MCF 10A (cell line): ENCODE data around the gene ZNF710. TPM values are rescaled to one million over a fixed set of nuclear protein-coding genes. Genes with fewer than 3 reads are reported as not detected.
"Not testable (repeated sequence)": the region's sequence is repeated elsewhere in the genome, so short reads cannot be mapped to it uniquely, and the experiment has no call there.

Experiments used
- BruUV-seq: library from RNA; stranded (reverse); fragments of 400-500 nt; replicated peaks from 2 replicates; lab custom pipeline; 2021; lab: Mats Ljungman, UMichigan
- CTCF ChIA-PET: fragments of 300-600 bp; sonication (Branson Sonifier 250); formaldehyde crosslinking; extraction: SDS; loops from one replicate; lab custom pipeline; 2021; ENCODE audit warnings: antibody characterized with exemption, inconsistent platforms; lab: Yijun Ruan, JAX
- POLR2A ChIA-PET: fragments of 300-600, 350-650 bp; sonication (Branson Sonifier 250); formaldehyde crosslinking; extraction: SDS; loops from one replicate; lab custom pipeline; 2020; ENCODE audit warnings: antibody characterized with exemption, inconsistent platforms; lab: Yijun Ruan, JAX
- DNase-seq: peaks from one replicate; pipeline ENCODE4 v3.0.0-alpha.2; 2018; ENCODE audit not compliant: unreplicated experiment
- H3K27ac Mint-ChIP-seq: one replicate; pipeline ENCODE4 v1.8.0; 2022; ENCODE audit warnings: mild to moderate bottlenecking, low read depth, mixed read lengths; ENCODE audit not compliant: unreplicated experiment
- H3K27me3 Mint-ChIP-seq: one replicate; pipeline ENCODE4 v1.8.0; 2022; ENCODE audit warnings: mixed read lengths; ENCODE audit not compliant: insufficient read depth, unreplicated experiment
- H3K36me3 Mint-ChIP-seq: one replicate; pipeline ENCODE4 v1.8.0; 2022; ENCODE audit warnings: mild to moderate bottlenecking, moderate library complexity, mixed read lengths; ENCODE audit not compliant: insufficient read depth, unreplicated experiment
- H3K4me1 Mint-ChIP-seq: one replicate; pipeline ENCODE4 v1.8.0; 2022; ENCODE audit warnings: mixed read lengths; ENCODE audit not compliant: insufficient read depth, unreplicated experiment
- H3K4me3 Mint-ChIP-seq: one replicate; pipeline ENCODE4 v1.8.0; 2022; ENCODE audit warnings: mild to moderate bottlenecking, moderate library complexity, mixed read lengths; ENCODE audit not compliant: unreplicated experiment
- H3K9me3 Mint-ChIP-seq: one replicate; pipeline ENCODE4 v1.8.0; 2022; ENCODE audit warnings: mixed read lengths; ENCODE audit not compliant: unreplicated experiment
- intact Hi-C: fragments of 100-400 bp; cut with micrococcal nuclease; formaldehyde crosslinking; loops from 2 replicates; pipeline ENCODE4 v1.14.1; 2022
- total RNA-seq: library from RNA; stranded (reverse); gene quantifications from 2 replicates; pipeline ENCODE4 v1.2.3, GENCODE V29; 2022
- TF ChIP-seq, protein P1 (sequence below): fragments of 200-600 bp; IDR thresholded peaks from one replicate; pipeline ENCODE4 v1.8.0; 2022; ENCODE audit warnings: antibody characterized with exemption, mild to moderate bottlenecking; ENCODE audit not compliant: unreplicated experiment

The ZNF710 gene
- total RNA-seq, 1 experiment from 2014 or later, result 27.3 TPM

DNA sequence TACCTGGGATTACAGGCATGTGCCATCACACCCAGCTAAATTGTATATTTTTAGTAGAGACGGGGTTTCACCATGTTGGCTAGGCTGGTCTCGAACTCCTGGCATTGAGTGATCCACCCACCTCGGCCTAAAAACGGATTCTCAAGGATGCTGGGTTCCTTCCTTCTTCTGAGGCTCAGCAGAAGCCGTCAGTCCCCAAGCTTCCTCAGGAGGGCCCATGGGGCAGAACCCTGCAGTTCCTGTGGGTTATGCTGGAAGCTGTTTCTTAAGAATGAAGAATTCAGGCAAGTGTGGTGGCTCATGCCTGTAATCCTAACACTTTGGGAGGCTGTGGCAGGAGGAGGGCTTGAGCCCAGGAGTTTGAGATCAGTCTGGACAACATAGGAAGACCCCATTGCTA is 29.0 kb upstream of the ZNF710 start:
- Mint-ChIP-seq H3K9me3 (no peaks in the 10 kb centered on the region), H3K36me3 (peaks cover 5% of the 10 kb centered on the region), H3K27me3 (no peaks in the 10 kb centered on the region), H3K27ac (no peak overlapping the region), H3K4me3 (no peak overlapping the region), H3K4me1 (no peaks in the 10 kb centered on the region)
- TF ChIP-seq, protein P1, sequence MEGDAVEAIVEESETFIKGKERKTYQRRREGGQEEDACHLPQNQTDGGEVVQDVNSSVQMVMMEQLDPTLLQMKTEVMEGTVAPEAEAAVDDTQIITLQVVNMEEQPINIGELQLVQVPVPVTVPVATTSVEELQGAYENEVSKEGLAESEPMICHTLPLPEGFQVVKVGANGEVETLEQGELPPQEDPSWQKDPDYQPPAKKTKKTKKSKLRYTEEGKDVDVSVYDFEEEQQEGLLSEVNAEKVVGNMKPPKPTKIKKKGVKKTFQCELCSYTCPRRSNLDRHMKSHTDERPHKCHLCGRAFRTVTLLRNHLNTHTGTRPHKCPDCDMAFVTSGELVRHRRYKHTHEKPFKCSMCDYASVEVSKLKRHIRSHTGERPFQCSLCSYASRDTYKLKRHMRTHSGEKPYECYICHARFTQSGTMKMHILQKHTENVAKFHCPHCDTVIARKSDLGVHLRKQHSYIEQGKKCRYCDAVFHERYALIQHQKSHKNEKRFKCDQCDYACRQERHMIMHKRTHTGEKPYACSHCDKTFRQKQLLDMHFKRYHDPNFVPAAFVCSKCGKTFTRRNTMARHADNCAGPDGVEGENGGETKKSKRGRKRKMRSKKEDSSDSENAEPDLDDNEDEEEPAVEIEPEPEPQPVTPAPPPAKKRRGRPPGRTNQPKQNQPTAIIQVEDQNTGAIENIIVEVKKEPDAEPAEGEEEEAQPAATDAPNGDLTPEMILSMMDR, result no peak
- BruUV-seq, result no TSS peak
- CTCF ChIA-PET, result interaction anchor here (0.5 to 1.7 kb wide), 9 partner anchors 13 to 199 kb away, joined by 3 to 10 read pairs (median 4); partner anchors contain the start of gene ARPIN
- intact Hi-C loops, result no loop called here
- POLR2A ChIA-PET, result interaction anchor here (0.6 to 1.9 kb wide), 5 partner anchors 14 to 110 kb away, joined by 3 to 10 read pairs (median 4); partner anchors contain the start of gene AP3S2
- DNase-seq, result no peak

DNA sequence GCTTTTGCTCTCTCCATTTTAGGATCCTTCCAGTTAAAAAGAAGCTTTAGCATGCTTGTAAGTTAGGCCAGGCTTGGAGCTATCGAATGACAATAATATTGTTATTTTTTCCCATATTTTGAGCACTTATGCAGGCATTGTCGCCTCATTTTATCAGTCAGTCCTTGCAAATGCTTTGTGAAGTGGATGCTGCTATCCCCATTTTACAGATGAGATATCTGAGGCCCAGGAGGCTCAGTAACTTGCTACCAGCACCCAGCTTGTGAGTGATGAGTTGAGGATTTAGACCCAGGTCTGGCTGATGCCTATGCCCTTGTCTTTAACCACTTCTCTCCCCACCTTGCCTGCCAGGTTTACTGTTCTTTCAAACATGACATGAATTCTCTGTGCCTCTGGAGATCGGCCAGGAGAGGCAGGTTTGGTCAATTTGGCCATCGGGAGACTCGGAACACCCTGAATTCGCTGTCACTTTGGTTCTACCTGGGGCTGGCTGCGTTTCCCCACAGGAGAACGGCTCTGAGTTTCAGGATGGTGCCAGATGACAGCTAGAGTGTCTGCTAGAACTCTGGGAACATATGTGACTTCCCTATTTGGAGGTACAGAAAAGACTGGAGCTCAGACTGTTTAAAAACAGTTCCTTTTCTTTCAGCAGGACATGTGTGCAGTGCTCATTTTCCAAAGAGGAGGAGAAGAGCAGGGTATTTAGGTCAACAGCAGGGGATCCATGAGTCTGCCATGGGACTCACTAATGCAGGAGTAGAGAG is 25.5 kb upstream of the ZNF710 start:
- no peaks in the 10 kb centered on the region for H3K36me3 Mint-ChIP-seq
- intact Hi-C loops, result no loop called here
- no TSS peak for BruUV-seq
- CTCF ChIA-PET, result interaction anchor here (0.6 to 1.1 kb wide), 2 partner anchors 9 to 77 kb away, joined by 3 read pairs; no protein-coding TSS in a partner anchor
- no peak overlapping the region for H3K4me3 Mint-ChIP-seq
- DNase-seq, result no peak
- H3K9me3 Mint-ChIP-seq, result no peaks in the 10 kb centered on the region
- POLR2A ChIA-PET, result interaction anchor here (0.6 to 1.2 kb wide), 4 partner anchors 8 to 283 kb away, joined by 3 to 5 read pairs (median 3); no protein-coding TSS in a partner anchor
- H3K4me1 Mint-ChIP-seq, result no peaks in the 10 kb centered on the region
- TF ChIP-seq, protein P1, result no peak
- H3K27ac Mint-ChIP-seq, result no peak overlapping the region
- no peaks in the 10 kb centered on the region for H3K27me3 Mint-ChIP-seq

DNA sequence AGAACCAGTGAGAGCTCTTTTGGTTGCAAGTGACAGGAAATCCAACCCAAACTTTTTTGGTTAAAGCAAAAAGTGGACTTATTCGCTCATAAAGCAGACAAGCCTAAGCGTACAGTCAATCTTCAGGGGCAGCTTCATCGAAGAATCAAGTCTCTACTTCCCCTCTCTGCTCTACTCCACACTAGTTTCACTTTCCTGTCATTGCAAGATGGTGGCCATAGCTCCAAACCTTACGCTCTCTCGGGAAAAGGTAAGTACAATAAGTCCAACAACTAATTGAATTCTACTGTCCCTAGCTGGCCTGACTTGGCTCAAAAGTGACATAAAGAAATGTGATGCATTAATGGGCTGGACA is 24.9 kb upstream of the ZNF710 start:
- Mint-ChIP-seq H3K9me3 (no peaks in the 10 kb centered on the region), H3K27me3 (no peaks in the 10 kb centered on the region), H3K4me3 (no peak overlapping the region), H3K36me3 (no peaks in the 10 kb centered on the region), H3K4me1 (no peaks in the 10 kb centered on the region), H3K27ac (no peak overlapping the region)
- BruUV-seq, result no TSS peak
- CTCF ChIA-PET, result interaction anchor here (0.6 to 1.1 kb wide), 2 partner anchors 9 to 78 kb away, joined by 3 read pairs; no protein-coding TSS in a partner anchor
- no peak for DNase-seq
- POLR2A ChIA-PET, result interaction anchor here (0.6 to 1.2 kb wide), 2 partner anchors 9 to 283 kb away, joined by 3 to 5 read pairs; no protein-coding TSS in a partner anchor
- TF ChIP-seq, protein P1, result no peak
- intact Hi-C loops, result no loop called here

DNA sequence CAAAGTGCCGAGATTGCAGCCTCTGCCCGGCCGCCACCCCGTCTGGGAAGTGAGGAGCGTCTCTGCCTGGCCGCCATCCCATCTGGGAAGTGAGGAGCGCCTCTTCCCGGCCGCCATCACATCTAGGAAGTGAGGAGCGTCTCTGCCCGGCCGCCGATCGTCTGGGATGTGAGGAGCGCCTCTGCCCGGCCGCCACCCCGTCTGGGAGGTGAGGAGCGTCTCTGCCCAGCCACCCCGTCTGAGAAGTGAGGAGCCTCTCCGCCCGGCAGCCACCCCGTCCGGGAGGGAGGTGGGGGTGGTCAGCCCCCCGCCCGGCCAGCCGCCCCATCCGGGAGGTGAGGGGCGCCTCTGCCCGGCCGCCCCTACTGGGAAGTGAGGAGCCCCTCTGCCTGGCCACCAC is 23.3 kb upstream of the ZNF710 start:
- H3K27me3 Mint-ChIP-seq, POLR2A ChIA-PET, intact Hi-C loops, CTCF ChIA-PET, BruUV-seq, H3K9me3 Mint-ChIP-seq, H3K4me1 Mint-ChIP-seq, DNase-seq, H3K36me3 Mint-ChIP-seq, H3K27ac Mint-ChIP-seq, H3K4me3 Mint-ChIP-seq: not testable (repeated sequence)
